Prostate gland (tissue), 2 donors: ENCODE results near the gene KLHL18. TPM values are rescaled to one million over a fixed set of nuclear protein-coding genes. Genes with fewer than 3 reads are reported as not detected.
"Not testable (repeated sequence)": the region's sequence is repeated elsewhere in the genome, so short reads cannot be mapped to it uniquely, and the experiment has no call there.

Experiments
- DNase-seq: peaks from one replicate; pipeline ENCODE4 v3.0.0-alpha.2; 2019; ENCODE audit warnings: low spot score
- H3K27ac ChIP-seq, 2 donors: fragments of 200-600 bp; sonication (generic); 2 replicates each; pipeline ENCODE4 v1.5.1; 2017 to 2019
- H3K27me3 ChIP-seq: fragments of 200-600 bp; sonication (generic); replicated peaks from 2 replicates; pipeline ENCODE4 v1.5.1; 2019; ENCODE audit not compliant: insufficient read depth
- H3K36me3 ChIP-seq, 2 donors: fragments of 200-600 bp; sonication (generic); 1 replicate in 1 of 2; 2 replicates in 1 of 2; pipeline versions ENCODE4 v1.5.1 to v1.8.1; 2017 to 2019
- H3K4me1 ChIP-seq: fragments of 200-600 bp; sonication (generic); replicated peaks from 2 replicates; pipeline ENCODE4 v1.5.1; 2019
- H3K4me3 ChIP-seq, 2 donors: fragments of 200-600 bp; sonication (generic); 2 replicates each; pipeline ENCODE4 v1.5.1; 2017 to 2019
- H3K9me3 ChIP-seq: fragments of 200-600 bp; sonication (generic); 2 replicates; pipeline ENCODE4 v1.5.1; 2017
- CTCF ChIP-seq, 4 experiments: fragments of 200-600 bp in 2 of 4; fragments of 450-650 bp in 2 of 4; sonication (generic) in 2 of 4; IDR thresholded peaks; 1 replicate in 3 of 4; 2 replicates in 1 of 4; pipeline ENCODE4 v1.5.1; 2016 to 2019; ENCODE audit warnings: antibody characterized with exemption in 4 of 4, mild to moderate bottlenecking in 2 of 4, moderate library complexity in 2 of 4
- POLR2A ChIP-seq: fragments of 450-650 bp; IDR thresholded peaks from one replicate; pipeline ENCODE4 v1.6.1; 2016; ENCODE audit warnings: antibody characterized with exemption, mild to moderate bottlenecking
- POLR2AphosphoS5 ChIP-seq: sonication (generic); formaldehyde crosslinking; IDR thresholded peaks from one replicate; pipeline ENCODE4 v1.6.1; 2017; ENCODE audit warnings: antibody characterized with exemption
- WGBS: methylation state at CpG from one replicate; pipeline ENCODE4 v1.1.5; 2018; 5-methylcytosine and 5-hydroxymethylcytosine counted together
- intact Hi-C: fragments of 100-400 bp; cut with DNase I; formaldehyde crosslinking; loops from one replicate; pipeline ENCODE4 v1.14.2; 2022
- total RNA-seq, 2 donors: library from RNA; depleted of rRNA; stranded (reverse); fragments of >200 nt; gene quantifications; one replicate each; pipeline ENCODE4 v1.1.0, GENCODE V29; 2016

KLHL18 gene
- total RNA-seq, 2 donors from 2014 or later = 10.8 to 18.6 TPM

DNA sequence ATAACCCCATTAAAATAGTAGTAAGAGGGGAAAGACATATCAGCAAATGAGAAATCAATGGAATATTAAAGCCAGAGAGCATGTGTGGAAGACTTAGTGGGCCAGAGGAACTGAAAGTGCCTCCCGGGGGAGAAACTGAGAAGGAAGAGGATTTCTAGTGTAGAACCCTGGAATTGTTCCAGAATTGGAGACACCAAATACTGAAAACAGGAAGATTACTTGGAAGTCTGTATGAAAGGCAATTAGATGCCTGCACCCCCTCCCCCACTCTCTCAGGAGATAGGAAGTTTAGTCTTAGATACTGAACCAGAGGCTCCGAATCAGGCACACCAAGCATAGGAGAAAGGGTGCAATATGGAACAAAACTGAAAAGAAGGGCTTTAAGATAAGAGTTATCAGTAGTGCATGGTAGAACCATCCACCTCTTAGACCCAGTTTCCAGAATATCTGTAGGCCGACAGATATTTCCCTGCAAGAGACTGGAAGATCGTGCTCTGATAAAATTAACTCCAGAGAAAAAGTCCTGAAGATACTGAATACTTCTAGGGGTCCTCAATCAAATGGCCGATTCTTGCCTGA is 32.4 kb downstream of the KLHL18 start:
- Histone ChIP-seq H3K9me3 (no peaks in the 10 kb centered on the region), H3K36me3 (no peaks in the 10 kb centered on the region), H3K27ac (no peak overlapping the region), H3K4me3 (no peak overlapping the region), H3K4me1 (no peaks in the 10 kb centered on the region), H3K27me3 (no peaks in the 10 kb centered on the region)
- no peak for DNase-seq
- TF ChIP-seq POLR2A = no peak
- TF ChIP-seq POLR2AphosphoS5 = no peak
- no peak for TF ChIP-seq CTCF (IDR thresholded peaks at IDR 0.05)
- intact Hi-C loops = no loop called here
- 68% methylated on average over 5 of the region's 5 CpGs for WGBS

- H3K36me3 ChIP-seq, H3K27me3 ChIP-seq, intact Hi-C loops, H3K27ac ChIP-seq, H3K4me3 ChIP-seq, H3K4me1 ChIP-seq, H3K9me3 ChIP-seq, DNase-seq: not testable (repeated sequence)
- WGBS = 100% methylated on average over 1 of the region's 1 CpG
Measured at GRCh38 chr3:47316151-47316550, 33.4 kb downstream of the KLHL18 start.

DNA sequence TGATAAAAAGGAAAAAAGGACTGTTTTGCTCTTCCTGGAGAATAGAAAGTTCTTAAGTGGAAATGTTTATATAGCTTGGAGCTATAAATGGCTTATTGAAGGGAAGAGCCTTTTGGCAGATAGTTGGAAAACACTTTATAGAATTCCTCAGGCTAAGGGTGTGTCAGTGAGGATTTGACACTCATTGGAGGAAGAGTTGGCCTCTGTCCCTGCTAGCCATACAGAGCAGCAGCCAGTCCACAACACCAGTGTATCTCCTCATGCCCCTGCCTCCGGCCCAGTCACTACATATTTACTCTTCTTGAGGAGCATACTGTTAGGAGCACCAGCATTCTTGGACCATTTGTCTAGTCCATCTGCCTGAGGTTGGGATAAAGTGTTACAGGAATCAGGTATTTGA is 36.2 kb downstream of the KLHL18 start:
- Histone ChIP-seq H3K9me3 (no peaks in the 10 kb centered on the region), H3K27me3 (no peaks in the 10 kb centered on the region), H3K4me1 (no peaks in the 10 kb centered on the region), H3K4me3 (no peak overlapping the region), H3K36me3 (no peaks in the 10 kb centered on the region), H3K27ac (no peak overlapping the region)
- no peak for DNase-seq
- intact Hi-C loops = no loop called here
- WGBS = 19% methylated on average over 1 of the region's 1 CpG
- no peak for TF ChIP-seq POLR2AphosphoS5
- no peak for TF ChIP-seq CTCF (IDR thresholded peaks at IDR 0.05)
- TF ChIP-seq POLR2A = no peak

GRCh38 chr3:47319956-47320355 is 37.2 kb downstream of the KLHL18 start:
- no peak for DNase-seq
- Histone ChIP-seq H3K9me3 (no peaks in the 10 kb centered on the region), H3K27me3 (no peaks in the 10 kb centered on the region), H3K36me3 (no peaks in the 10 kb centered on the region), H3K4me3 (no peak overlapping the region), H3K27ac (no peak overlapping the region), H3K4me1 (no peaks in the 10 kb centered on the region)
- intact Hi-C loops = loop anchor here (5.0 to 10.0 kb wide), 4 partner anchors 155 to 615 kb away; partner anchors contain the start of genes SETD2 and TMIE
- TF ChIP-seq POLR2A = no peak
- TF ChIP-seq CTCF (IDR thresholded peaks at IDR 0.05) = no peak
- no peak for TF ChIP-seq POLR2AphosphoS5
- WGBS = 47% methylated on average over 2 of the region's 2 CpGs

DNA sequence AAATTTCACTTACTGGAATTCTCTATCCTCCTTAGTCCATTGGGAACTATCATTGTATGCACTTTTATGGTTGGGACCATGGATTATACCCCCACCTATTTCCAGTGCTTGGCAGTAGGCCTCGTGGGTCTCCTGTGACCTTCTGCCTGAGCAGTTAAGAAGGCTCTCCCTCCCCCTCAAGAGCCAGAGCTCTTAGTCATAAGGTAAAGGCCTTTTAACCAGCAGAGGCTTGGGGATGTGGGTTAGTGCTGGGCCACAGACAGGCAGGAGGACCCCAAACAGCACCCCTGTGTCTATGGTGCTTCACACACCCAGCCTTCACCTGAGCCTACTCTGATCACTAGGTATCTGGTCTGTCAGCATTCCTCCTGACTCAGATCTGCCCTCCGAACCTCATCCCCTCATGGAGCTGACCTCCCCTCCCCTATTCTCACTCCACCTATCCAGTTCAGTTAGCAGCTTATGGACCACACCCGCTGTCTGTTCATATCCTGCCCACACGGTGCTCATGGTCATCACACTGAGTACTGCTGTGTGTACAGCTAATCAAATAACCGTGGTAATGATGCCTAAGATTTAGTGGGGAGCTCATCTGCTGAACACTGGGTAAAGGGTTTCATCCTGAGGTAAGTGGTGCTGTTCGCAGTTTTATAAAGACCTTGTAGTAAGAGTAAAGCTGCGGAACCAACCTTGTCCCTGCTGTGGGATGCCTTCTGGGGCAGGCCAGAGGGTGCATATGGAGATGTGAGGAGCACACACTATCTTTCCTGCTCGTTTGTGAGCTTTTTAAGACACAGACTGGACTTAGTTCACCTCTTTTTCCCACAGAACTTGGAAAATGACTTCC is 40.9 kb downstream of the KLHL18 start:
- WGBS = 74% methylated on average over 8 of the region's 8 CpGs
- Histone ChIP-seq H3K27ac (no peak overlapping the region), H3K4me3 (no peak overlapping the region), H3K9me3 (no peaks in the 10 kb centered on the region), H3K36me3 (no peaks in the 10 kb centered on the region), H3K27me3 (no peaks in the 10 kb centered on the region), H3K4me1 (no peaks in the 10 kb centered on the region)
- intact Hi-C loops = loop anchor here (5.0 to 10.0 kb wide), 4 partner anchors 159 to 619 kb away; partner anchors contain the start of genes SETD2 and TMIE
- TF ChIP-seq CTCF (IDR thresholded peaks at IDR 0.05) (no peak), POLR2AphosphoS5 (no peak), POLR2A (no peak)
- DNase-seq = no peak
